Kidney (tissue), 14 donors: Measurements from ENCODE around the gene SEMA4C. TPM values are rescaled to one million over a fixed set of nuclear protein-coding genes. Genes with fewer than 3 reads are reported as not detected.

Source experiments
- DNase-seq, 5 donors: peaks; one replicate each; pipeline ENCODE4 v3.0.0-alpha.2; 2013 to 2020
- FAIRE-seq: peaks from 2 replicates; lab custom pipeline; 2012; peaks lifted over from hg19 to GRCh38; lab: Jason Lieb, UNC
- H3K27ac ChIP-seq, 2 donors: one replicate each; pipeline ENCODE4 v1.7.0; 2013; ENCODE audit warnings: low read depth in 2 of 2, low read length in 2 of 2, inconsistent platforms in 1 of 2
- H3K27me3 ChIP-seq: one replicate; pipeline ENCODE4 v1.7.1; 2013; ENCODE audit warnings: low read length, inconsistent platforms; ENCODE audit not compliant: control insufficient read depth, insufficient read depth
- H3K36me3 ChIP-seq, 3 donors: one replicate each; pipeline versions ENCODE4 v1.7.0 to v1.7.1; 2013; ENCODE audit warnings: low read length in 3 of 3, control low read depth in 1 of 3, inconsistent platforms in 1 of 3; ENCODE audit not compliant: insufficient read depth in 3 of 3, control insufficient read depth in 2 of 3
- H3K4me1 ChIP-seq, 3 donors: one replicate each; pipeline versions ENCODE4 v1.7.0 to v1.7.1; 2013; ENCODE audit warnings: low read length in 3 of 3, inconsistent platforms in 1 of 3, low read depth in 1 of 3; ENCODE audit not compliant: control insufficient read depth in 2 of 3, insufficient read depth in 2 of 3
- H3K4me3 ChIP-seq, 3 donors: one replicate each; pipeline versions ENCODE4 v1.7.0 to v1.8.1; 2013; ENCODE audit warnings: low read length in 3 of 3, control low read depth in 1 of 3, inconsistent platforms in 1 of 3
- H3K9ac ChIP-seq, 3 donors: one replicate each; pipeline versions ENCODE4 v1.7.0 to v1.7.1; 2013; ENCODE audit warnings: low read length in 3 of 3, control low read depth in 1 of 3, inconsistent platforms in 1 of 3
- H3K9me3 ChIP-seq, 3 donors: one replicate each; pipeline versions ENCODE4 v1.7.0 to v1.7.1; 2013; ENCODE audit warnings: low read length in 3 of 3, control low read depth in 1 of 3, inconsistent platforms in 1 of 3; ENCODE audit not compliant: control insufficient read depth in 2 of 3, insufficient read depth in 1 of 3
- CTCF ChIP-seq: IDR thresholded peaks from 3 replicates; pipeline ENCODE4 v1.5.1; 2012; ENCODE audit warnings: mild to moderate bottlenecking, moderate library complexity, borderline replicate concordance; ENCODE audit not compliant: insufficient read depth; ENCODE audit errors: extremely low read depth
- intact Hi-C: fragments of 100-400 bp; cut with DNase I; formaldehyde crosslinking; loops from one replicate; pipeline ENCODE4 v1.11.1; 2022
- polyA plus RNA-seq: library from polyadenylated mRNA; stranded (reverse); fragments of 350-450 nt; fragmentation: Illumina TruSeq; extraction: RNeasy Lipid Tissue Mini Kit (QIAGEN cat#74804); gene quantifications from one replicate; pipeline ENCODE4 v1.2.3, GENCODE V29; 2014; ENCODE audit warnings: low read depth, low replicate concordance; ENCODE audit not compliant: insufficient read depth
- total RNA-seq: library from RNA; stranded (reverse); fragmentation: NEBNext Ultra II Directional; extraction: Animal tissue kit (Norgen Biotek cat#: 25700); gene quantifications from one replicate; pipeline ENCODE4 v1.2.1, GENCODE V29; 2021
- donor health status: control.
- donor health status: control.
- donor health status: control.
- donor health status: control.
- donor health status: control.
- donor health status: DM: yes; HTN: yes; CAD: no.
- donor health status: Normal renal cell carcinoma (clear cell type).

SEMA4C gene
- total and polyA plus RNA-seq, 2 donors from 2014 or later, result 11.1 to 44.6 TPM

- H3K27me3 ChIP-seq, result no peaks in the 10 kb centered on the region
- peaks cover 4 to 16% (median 10%) of the 10 kb centered on the region in 3 donors for H3K36me3 ChIP-seq
- peak overlapping the region; percentile 23 to 51 for H3K27ac ChIP-seq
- no peak for TF ChIP-seq CTCF
- H3K4me3 ChIP-seq, result peak overlapping the region in 1 of 3 donors; percentile 49
- no peak overlapping the region for H3K9ac ChIP-seq
- FAIRE-seq (no peak), DNase-seq (peak in 3 of 5 donors; percentile 51 to 89 (median 79))
- intact Hi-C loops, result no loop called here
- H3K4me1 ChIP-seq, result peaks cover 0 to 18% (median 7%) of the 10 kb centered on the region in 3 donors
- no peaks in the 10 kb centered on the region for H3K9me3 ChIP-seq
Observed at GRCh38 chr2:96859099-96859649, 10.7 kb downstream of the SEMA4C start.

GRCh38 chr2:96857667-96858372 lies 12.1 kb downstream of the SEMA4C start, which contains the start of gene ANKRD39:
Gene ANKRD39 (minus strand): TSS chr2:96858016. CDS start chr2:96857987, 29 bp downstream.
- peak; percentile 74 for TF ChIP-seq CTCF
- FAIRE-seq (no peak), DNase-seq (peak; percentile 98 to 99 (median 99))
- H3K36me3 ChIP-seq, result peaks cover 4 to 15% (median 10%) of the 10 kb centered on the region in 3 donors
- peak within 1 kb of the TSS in 1 of 2 donors; percentile 51 for H3K27ac ChIP-seq
- H3K4me3 ChIP-seq, result peak within 1 kb of the TSS; percentile 51 to 81 (median 62)
- H3K4me1 ChIP-seq, result peaks cover 0 to 18% (median 7%) of the 10 kb centered on the region in 3 donors
- intact Hi-C loops, result no loop called here
- H3K9me3 ChIP-seq, result no peaks in the 10 kb centered on the region
- peak within 1 kb of the TSS; percentile 4 to 62 (median 32) for H3K9ac ChIP-seq
- no peaks in the 10 kb centered on the region for H3K27me3 ChIP-seq

- Histone ChIP-seq H3K27ac (no peak overlapping the region), H3K36me3 (peaks cover 1 to 18% (median 13%) of the 10 kb centered on the region in 3 donors), H3K9ac (peak overlapping the region; percentile 4 to 62 (median 15)), H3K9me3 (no peaks in the 10 kb centered on the region), H3K4me3 (peak overlapping the region; percentile 51 to 81 (median 62)), H3K4me1 (peaks cover 0 to 18% (median 7%) of the 10 kb centered on the region in 3 donors), H3K27me3 (no peaks in the 10 kb centered on the region)
- DNase-seq (peak in 3 of 5 donors; percentile 26 to 34 (median 34)), FAIRE-seq (no peak)
- intact Hi-C loops, result no loop called here
- no peak for TF ChIP-seq CTCF
Observed at GRCh38 chr2:96856776-96857666, 12.9 kb downstream of the SEMA4C start.
